Breast epithelium (tissue), 3 donors: Measurements from ENCODE around the gene PRDM11.
A peak's percentile ranks its signal among the peaks of the same experiment; 100 is the strongest.

ENCODE experiments used
- POLR2AphosphoS5 ChIP-seq, 3 donors: sonication (generic); formaldehyde crosslinking; IDR thresholded peaks; one replicate each; pipeline ENCODE4 v1.6.1; 2017; ENCODE audit warnings: antibody characterized with exemption in 3 of 3
- TF ChIP-seq, protein P1 (sequence below), 3 donors: fragments of 450-650 bp; IDR thresholded peaks; one replicate each; pipeline ENCODE4 v1.5.1; 2016 to 2017; ENCODE audit warnings: antibody characterized with exemption in 3 of 3, mild to moderate bottlenecking in 3 of 3, moderate library complexity in 3 of 3

DNA sequence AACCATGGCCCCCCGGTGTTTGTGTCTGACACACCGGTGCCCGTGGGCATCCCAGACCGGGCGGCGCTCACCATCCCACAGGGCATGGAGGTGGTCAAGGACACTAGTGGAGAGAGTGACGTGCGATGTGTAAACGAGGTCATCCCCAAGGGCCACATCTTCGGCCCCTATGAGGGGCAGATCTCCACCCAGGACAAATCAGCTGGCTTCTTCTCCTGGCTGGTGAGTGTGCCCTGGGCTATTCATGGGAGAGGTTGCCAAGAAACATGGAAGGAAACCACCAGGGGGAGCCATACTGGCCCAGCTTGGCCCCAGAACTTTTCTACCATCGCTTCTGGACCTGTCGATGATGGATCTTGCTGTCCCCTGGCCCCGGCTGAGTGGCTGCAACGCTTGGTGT, 36.5 kb downstream of the PRDM11 start:
- TF ChIP-seq, protein P1, sequence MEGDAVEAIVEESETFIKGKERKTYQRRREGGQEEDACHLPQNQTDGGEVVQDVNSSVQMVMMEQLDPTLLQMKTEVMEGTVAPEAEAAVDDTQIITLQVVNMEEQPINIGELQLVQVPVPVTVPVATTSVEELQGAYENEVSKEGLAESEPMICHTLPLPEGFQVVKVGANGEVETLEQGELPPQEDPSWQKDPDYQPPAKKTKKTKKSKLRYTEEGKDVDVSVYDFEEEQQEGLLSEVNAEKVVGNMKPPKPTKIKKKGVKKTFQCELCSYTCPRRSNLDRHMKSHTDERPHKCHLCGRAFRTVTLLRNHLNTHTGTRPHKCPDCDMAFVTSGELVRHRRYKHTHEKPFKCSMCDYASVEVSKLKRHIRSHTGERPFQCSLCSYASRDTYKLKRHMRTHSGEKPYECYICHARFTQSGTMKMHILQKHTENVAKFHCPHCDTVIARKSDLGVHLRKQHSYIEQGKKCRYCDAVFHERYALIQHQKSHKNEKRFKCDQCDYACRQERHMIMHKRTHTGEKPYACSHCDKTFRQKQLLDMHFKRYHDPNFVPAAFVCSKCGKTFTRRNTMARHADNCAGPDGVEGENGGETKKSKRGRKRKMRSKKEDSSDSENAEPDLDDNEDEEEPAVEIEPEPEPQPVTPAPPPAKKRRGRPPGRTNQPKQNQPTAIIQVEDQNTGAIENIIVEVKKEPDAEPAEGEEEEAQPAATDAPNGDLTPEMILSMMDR (IDR thresholded peaks at IDR 0.05), result peak in 1 of 3 donors; percentile 21
- no peak for TF ChIP-seq POLR2AphosphoS5 (IDR thresholded peaks at IDR 0.05)
